A673 (cell line): ENCODE data around the gene TMPRSS11A.

Source experiments
- CTCF ChIP-seq: fragments of 300-800, 200-600 bp; sonication (generic); conservative IDR thresholded peaks from 2 replicates; pipeline ENCODE4 v1.5.1; 2017; ENCODE audit warnings: low read depth, mild to moderate bottlenecking, antibody characterized with exemption, low read length, moderate library complexity, mixed read lengths
- EZH2 ChIP-seq: fragments of 200-600 bp; sonication (generic); IDR thresholded peaks from 2 replicates; pipeline ENCODE4 v1.6.1; 2017; ENCODE audit warnings: borderline replicate concordance, low read depth, mild to moderate bottlenecking, mixed read lengths, antibody characterized with exemption, low read length; ENCODE audit not compliant: poor library complexity, severe bottlenecking

GRCh38 chr4:67869580-67870190 lies 93.6 kb downstream of the TMPRSS11A start:
- TF ChIP-seq CTCF, result no peak
- TF ChIP-seq EZH2, result no peak
